NCI-H1092 treated with DMSO at 0.1 percent for 48 hours (cell line): Measurements from ENCODE around the gene ARHGAP24.

ENCODE experiments used
- DNase-seq: peaks from one replicate; lab custom pipeline; 2025; lab: John Stamatoyannopoulos, UW

Gene ARHGAP24

GRCh38 chr4:85474818-85475630 lies at the start of gene ARHGAP24:
ARHGAP24 (plus strand) TSS chr4:85475150.
- DNase-seq, result peak; percentile 89

- DNase-seq, result no peak
Observed at GRCh38 chr4:85426366-85426765, 48.6 kb upstream of the ARHGAP24 start.

GRCh38 chr4:85427123-85427522 lies 47.8 kb upstream of the ARHGAP24 start:
- DNase-seq, result no peak

- DNase-seq, result no peak
Observed at GRCh38 chr4:85430226-85430625, 44.7 kb upstream of the ARHGAP24 start.

- DNase-seq, result no peak
Observed at GRCh38 chr4:85430697-85431096, 44.3 kb upstream of the ARHGAP24 start.

- DNase-seq, result no peak
Observed at GRCh38 chr4:85431156-85431555, 43.8 kb upstream of the ARHGAP24 start.

GRCh38 chr4:85431881-85432485 lies 43.0 kb upstream of the ARHGAP24 start:
- no peak for DNase-seq

GRCh38 chr4:85445050-85445639 lies 29.8 kb upstream of the ARHGAP24 start:
- DNase-seq, result no peak

GRCh38 chr4:85446141-85446861 lies 28.6 kb upstream of the ARHGAP24 start:
- DNase-seq, result no peak

- no peak for DNase-seq
Observed at GRCh38 chr4:85448906-85449890, 25.8 kb upstream of the ARHGAP24 start.

GRCh38 chr4:85452058-85452731 lies 22.8 kb upstream of the ARHGAP24 start:
- no peak for DNase-seq

GRCh38 chr4:85455942-85456341 lies 19.0 kb upstream of the ARHGAP24 start:
- DNase-seq, result no peak

- no peak for DNase-seq
Observed at GRCh38 chr4:85457752-85458467, 17.0 kb upstream of the ARHGAP24 start.

GRCh38 chr4:85459736-85460135 lies 15.2 kb upstream of the ARHGAP24 start:
- DNase-seq, result no peak

- DNase-seq, result no peak
Observed at GRCh38 chr4:85474356-85474755, 594 bp upstream of the ARHGAP24 start.

GRCh38 chr4:85475631-85476233 lies 782 bp downstream of the ARHGAP24 start:
- DNase-seq, result peak; percentile 54

- no peak for DNase-seq
Observed at GRCh38 chr4:85476381-85476780, 1.4 kb downstream of the ARHGAP24 start.

GRCh38 chr4:85477534-85477933 lies 2.6 kb downstream of the ARHGAP24 start:
- DNase-seq, result no peak

GRCh38 chr4:85478576-85478975 lies 3.6 kb downstream of the ARHGAP24 start:
- DNase-seq, result no peak
